Right atrium auricular region (tissue), 2 donors: Measurements from ENCODE around the gene ARF5. TPM values are rescaled to one million over a fixed set of nuclear protein-coding genes. Genes with fewer than 3 reads are reported as not detected.
A peak's percentile ranks its signal among the peaks of the same experiment; 100 is the strongest.
"Not testable (repeated sequence)": the region's sequence is repeated elsewhere in the genome, so short reads cannot be mapped to it uniquely, and the experiment has no call there.

Source experiments
- DNase-seq: peaks from one replicate; pipeline ENCODE4 v3.0.0-alpha.2; 2019; ENCODE audit warnings: low spot score
- H3K27ac ChIP-seq, 2 donors: fragments of 200-600 bp; sonication (generic); 1 replicate in 1 of 2; 2 replicates in 1 of 2; pipeline ENCODE4 v1.5.1; 2016 to 2019
- H3K27me3 ChIP-seq, 2 donors: fragments of 200-600 bp; sonication (generic); one replicate each; pipeline versions ENCODE4 v1.5.1 to v1.6.0; 2017 to 2019
- H3K36me3 ChIP-seq: fragments of 200-600 bp; sonication (generic); one replicate; pipeline ENCODE4 v1.5.1; 2016
- H3K4me1 ChIP-seq, 2 donors: fragments of 200-600 bp; sonication (generic); one replicate each; pipeline versions ENCODE4 v1.5.1 to v1.6.0; 2017 to 2019
- H3K4me3 ChIP-seq, 2 donors: fragments of 200-600 bp; sonication (generic); 1 replicate in 1 of 2; 2 replicates in 1 of 2; pipeline ENCODE4 v1.5.1; 2017 to 2019; ENCODE audit warnings: mild to moderate bottlenecking in 1 of 2, moderate library complexity in 1 of 2
- H3K9me3 ChIP-seq, 2 donors: fragments of 200-600 bp; sonication (generic); one replicate each; pipeline ENCODE4 v1.5.1; 2019
- total RNA-seq, 2 donors: library from RNA; depleted of rRNA; stranded (reverse); fragments of >200 nt; gene quantifications; one replicate each; pipeline ENCODE4 v1.1.0, GENCODE V29; 2016
- TF ChIP-seq, protein P1 (sequence below), 2 donors: fragments of 200-600 bp; sonication (generic); IDR thresholded peaks; one replicate each; pipeline ENCODE4 v1.5.1; 2019; ENCODE audit warnings: antibody characterized with exemption in 2 of 2

ARF5 gene
- total RNA-seq, 2 donors from 2014 or later = 127 to 146 TPM

DNA sequence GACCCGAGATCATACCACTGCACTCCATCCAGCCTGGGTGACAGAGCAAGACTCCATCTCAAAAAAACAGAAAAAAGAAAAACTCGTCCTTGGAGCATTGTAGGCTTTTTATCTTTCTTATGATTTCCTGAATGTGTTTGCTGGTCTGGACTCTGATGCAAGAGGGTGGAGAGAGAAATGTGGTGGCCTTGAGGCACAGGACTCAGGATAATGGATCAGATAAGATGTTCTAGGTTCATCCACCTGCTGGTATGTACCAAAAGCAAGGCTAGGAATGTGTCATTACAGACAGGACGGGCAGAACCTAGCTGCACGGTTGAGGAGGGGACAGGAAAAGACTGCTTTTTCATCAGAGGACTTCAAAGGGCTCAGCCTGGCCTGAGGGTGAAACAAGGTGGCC is 36.3 kb upstream of the ARF5 start:
- H3K27me3 ChIP-seq = no peaks in the 10 kb centered on the region
- H3K27ac ChIP-seq = no peak overlapping the region
- H3K4me1 ChIP-seq = no peaks in the 10 kb centered on the region
- TF ChIP-seq, protein P1, sequence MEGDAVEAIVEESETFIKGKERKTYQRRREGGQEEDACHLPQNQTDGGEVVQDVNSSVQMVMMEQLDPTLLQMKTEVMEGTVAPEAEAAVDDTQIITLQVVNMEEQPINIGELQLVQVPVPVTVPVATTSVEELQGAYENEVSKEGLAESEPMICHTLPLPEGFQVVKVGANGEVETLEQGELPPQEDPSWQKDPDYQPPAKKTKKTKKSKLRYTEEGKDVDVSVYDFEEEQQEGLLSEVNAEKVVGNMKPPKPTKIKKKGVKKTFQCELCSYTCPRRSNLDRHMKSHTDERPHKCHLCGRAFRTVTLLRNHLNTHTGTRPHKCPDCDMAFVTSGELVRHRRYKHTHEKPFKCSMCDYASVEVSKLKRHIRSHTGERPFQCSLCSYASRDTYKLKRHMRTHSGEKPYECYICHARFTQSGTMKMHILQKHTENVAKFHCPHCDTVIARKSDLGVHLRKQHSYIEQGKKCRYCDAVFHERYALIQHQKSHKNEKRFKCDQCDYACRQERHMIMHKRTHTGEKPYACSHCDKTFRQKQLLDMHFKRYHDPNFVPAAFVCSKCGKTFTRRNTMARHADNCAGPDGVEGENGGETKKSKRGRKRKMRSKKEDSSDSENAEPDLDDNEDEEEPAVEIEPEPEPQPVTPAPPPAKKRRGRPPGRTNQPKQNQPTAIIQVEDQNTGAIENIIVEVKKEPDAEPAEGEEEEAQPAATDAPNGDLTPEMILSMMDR (IDR thresholded peaks at IDR 0.05) = no peak
- H3K4me3 ChIP-seq = no peak overlapping the region
- no peaks in the 10 kb centered on the region for H3K9me3 ChIP-seq
- no peak for DNase-seq
- no peaks in the 10 kb centered on the region for H3K36me3 ChIP-seq

DNA sequence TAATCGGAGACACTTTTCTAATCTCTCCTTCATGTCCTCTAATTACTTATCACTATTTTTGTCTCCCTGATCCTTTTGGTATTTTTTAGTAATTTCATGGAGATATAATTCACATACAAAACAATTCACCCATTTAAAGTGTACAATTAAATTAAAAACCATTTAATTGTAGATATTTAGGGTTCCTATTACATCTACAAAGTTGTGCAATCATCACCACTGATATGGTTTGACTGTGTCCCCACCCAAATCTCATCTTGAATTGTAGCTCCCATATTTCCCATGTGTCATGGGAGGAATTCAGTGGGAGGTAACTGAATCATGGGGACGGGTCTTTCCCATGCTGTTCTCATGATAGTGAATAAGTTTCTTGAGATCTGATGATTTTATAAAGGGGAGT is 31.8 kb upstream of the ARF5 start:
- Histone ChIP-seq H3K27me3 (no peaks in the 10 kb centered on the region), H3K27ac (no peak overlapping the region), H3K36me3 (no peaks in the 10 kb centered on the region), H3K4me3 (no peak overlapping the region), H3K4me1 (no peaks in the 10 kb centered on the region), H3K9me3 (no peaks in the 10 kb centered on the region)
- DNase-seq = no peak
- TF ChIP-seq, protein P1 (IDR thresholded peaks at IDR 0.05) = no peak

DNA sequence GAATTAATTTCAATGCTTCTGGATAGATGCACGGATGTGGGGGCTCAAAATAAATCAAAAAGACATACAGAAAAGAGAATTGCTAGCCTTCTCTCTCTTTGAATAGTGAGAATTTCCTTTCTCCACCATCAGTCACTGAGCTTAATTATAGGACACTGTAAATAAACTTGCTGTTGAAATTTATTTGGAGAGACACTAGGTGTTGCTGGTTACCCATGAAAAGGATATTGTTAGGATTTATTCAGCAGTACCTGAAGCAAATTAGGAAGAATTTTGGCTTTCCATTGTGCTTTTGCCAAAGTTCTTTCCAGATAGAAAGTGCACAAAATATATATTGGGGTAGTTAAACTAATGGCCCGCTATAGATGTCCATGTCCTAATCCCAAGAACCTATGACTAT is 30.4 kb upstream of the ARF5 start:
- DNase-seq = no peak
- TF ChIP-seq, protein P1 (IDR thresholded peaks at IDR 0.05) = peak in 1 of 2 donors; percentile 17
- Histone ChIP-seq H3K27me3 (no peaks in the 10 kb centered on the region), H3K4me3 (no peak overlapping the region), H3K9me3 (no peaks in the 10 kb centered on the region), H3K4me1 (no peaks in the 10 kb centered on the region), H3K27ac (no peak overlapping the region), H3K36me3 (no peaks in the 10 kb centered on the region)

DNA sequence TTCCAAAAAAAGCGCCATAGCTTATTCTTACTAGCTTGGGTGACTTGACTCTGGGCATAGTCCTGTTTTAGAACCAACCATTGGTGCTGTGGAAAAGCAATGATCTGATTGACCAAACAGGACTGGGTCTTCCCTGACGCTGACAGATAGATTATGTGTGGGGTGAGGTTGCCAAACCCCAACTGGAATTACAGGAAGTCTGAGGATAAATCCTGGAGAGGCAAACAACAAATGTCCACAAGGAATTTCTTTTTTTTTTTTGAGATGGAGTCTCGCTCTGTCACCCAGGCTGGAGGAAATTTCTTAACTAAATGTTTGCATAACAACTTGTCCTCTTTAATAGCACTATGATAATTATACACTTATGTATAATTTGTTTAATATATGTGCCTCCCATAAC is 22.0 kb upstream of the ARF5 start:
- no peak overlapping the region for H3K27ac ChIP-seq
- no peak for DNase-seq
- H3K36me3 ChIP-seq = no peaks in the 10 kb centered on the region
- no peaks in the 10 kb centered on the region for H3K4me1 ChIP-seq
- no peak overlapping the region for H3K4me3 ChIP-seq
- H3K27me3 ChIP-seq = no peaks in the 10 kb centered on the region
- TF ChIP-seq, protein P1 (IDR thresholded peaks at IDR 0.05) = no peak
- H3K9me3 ChIP-seq = no peaks in the 10 kb centered on the region

DNA sequence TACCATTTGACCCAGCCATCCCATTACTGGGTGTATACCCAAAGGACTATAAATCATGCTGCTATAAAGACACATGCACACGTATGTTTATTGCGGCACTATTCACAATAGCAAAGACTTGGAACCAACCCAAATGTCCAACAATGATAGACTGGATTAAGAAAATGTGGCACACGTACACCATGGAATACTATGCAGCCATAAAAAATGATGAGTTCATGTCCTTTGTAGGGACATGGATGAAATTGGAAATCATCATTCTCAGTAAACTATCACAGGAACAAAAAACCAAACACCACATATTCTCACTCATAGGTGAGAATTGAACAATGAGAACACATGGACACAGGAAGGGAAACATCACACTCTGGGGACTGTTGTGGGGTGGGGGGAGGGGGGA is 20.2 kb upstream of the ARF5 start:
- H3K27me3 ChIP-seq, H3K9me3 ChIP-seq, H3K4me3 ChIP-seq, H3K4me1 ChIP-seq, H3K36me3 ChIP-seq, H3K27ac ChIP-seq, DNase-seq: not testable (repeated sequence)

DNA sequence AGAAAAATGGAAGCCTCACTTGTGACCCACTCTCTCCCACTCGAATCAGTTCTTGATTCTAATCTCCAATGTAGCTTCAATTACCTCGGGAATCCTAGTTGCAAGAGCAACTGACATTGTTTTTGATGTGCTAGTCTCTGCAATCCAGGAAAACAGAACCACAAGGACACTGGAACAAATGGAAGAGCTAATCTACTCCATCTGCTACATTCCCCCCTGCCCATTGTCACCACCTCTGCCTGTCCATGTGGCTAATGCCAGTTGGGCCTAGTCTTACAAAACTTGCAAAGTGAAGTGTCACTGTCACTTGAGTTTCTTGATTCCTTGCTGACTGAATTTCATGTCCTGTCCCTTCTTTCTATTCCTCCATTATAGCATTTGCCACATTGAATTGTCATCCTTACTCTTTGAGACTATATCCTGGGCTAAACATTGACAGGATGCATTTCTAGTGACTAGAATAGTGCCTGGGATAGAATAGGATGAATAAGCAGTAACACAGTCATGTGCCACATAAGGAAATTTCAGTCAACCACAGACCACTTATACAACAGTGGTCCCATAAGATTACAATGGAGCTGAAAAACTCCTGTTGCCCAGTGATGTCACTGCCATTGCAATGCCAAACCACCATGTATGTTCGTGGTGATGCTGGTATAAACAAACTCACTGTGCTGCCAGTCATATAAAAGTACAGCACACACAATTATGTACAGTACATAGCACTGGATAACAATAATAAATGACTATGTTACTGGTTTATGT is 16.3 kb upstream of the ARF5 start:
- Histone ChIP-seq H3K4me1 (no peaks in the 10 kb centered on the region), H3K27ac (no peak overlapping the region), H3K4me3 (no peak overlapping the region), H3K27me3 (no peaks in the 10 kb centered on the region), H3K36me3 (no peaks in the 10 kb centered on the region), H3K9me3 (no peaks in the 10 kb centered on the region)
- DNase-seq = no peak
- TF ChIP-seq, protein P1 (IDR thresholded peaks at IDR 0.05) = no peak
